GM19463 (cell line): ENCODE data around the gene NDUFA6.
"Not testable (repeated sequence)": the region's sequence is repeated elsewhere in the genome, so short reads cannot be mapped to it uniquely, and the experiment has no call there.

Source experiments
- ATAC-seq: cut with Tn5 transposase; IDR thresholded peaks from one replicate; pipeline ENCODE4 v1.9.1; 2021; ENCODE audit warnings: mild to moderate bottlenecking, moderate library complexity; ENCODE audit not compliant: unreplicated experiment

The NDUFA6 gene

DNA sequence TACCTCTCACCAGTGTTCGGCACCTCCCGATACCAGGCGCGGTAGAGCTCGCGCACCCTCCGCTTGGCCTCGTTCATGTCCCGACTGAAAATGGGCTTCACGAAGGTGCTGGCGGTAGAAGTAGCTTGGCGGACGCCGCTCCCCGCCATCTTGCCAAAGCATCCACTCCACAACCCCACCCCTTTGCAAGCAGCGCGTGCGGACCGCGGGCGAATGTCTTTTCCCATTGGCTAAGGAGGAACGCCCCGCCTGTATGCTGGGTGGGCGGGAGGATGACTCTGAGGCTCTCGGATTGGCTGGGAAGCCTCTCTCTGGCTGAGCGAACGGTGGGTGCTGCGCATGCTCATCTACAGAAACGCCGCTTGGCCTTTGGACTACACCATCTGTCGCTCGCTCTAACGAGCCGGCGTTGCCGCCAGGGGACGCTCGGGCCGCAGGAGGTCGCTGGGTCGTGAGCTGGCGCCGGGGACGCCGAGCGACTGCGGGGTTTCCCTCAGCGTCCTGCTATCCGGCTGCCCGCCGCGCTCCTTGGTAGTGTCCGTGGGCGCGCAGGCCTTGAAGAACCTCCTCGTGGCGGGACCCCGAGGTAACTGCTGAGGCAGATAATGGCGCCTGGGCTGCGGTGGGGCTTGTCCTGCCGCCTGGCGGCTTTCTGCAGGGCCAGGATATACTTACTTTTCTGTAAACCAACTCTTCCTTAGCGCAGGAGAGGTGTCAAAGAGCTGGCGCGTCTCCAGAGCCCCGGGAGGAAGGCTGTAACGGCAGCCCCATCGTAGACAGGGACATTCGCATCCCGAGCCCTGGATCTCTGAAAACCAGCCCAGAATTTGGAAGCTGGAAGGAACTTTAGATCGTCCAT lies at the start of gene NDUFA6:
Gene NDUFA6 (minus strand): TSS at position 177 of the 859 bp plus-strand sequence. CDS start 28 bp downstream, at position 149.
- ATAC-seq = peak; percentile 96

- ATAC-seq = not testable (repeated sequence)
Measured at GRCh38 chr22:42140153-42140552, 49.6 kb upstream of the NDUFA6 start.

GRCh38 chr22:42139508-42139907 lies 48.9 kb upstream of the NDUFA6 start:
- ATAC-seq = not testable (repeated sequence)

GRCh38 chr22:42138972-42139371 lies 48.4 kb upstream of the NDUFA6 start:
- ATAC-seq = no peak

- no peak for ATAC-seq
Measured at GRCh38 chr22:42138122-42138770, 47.7 kb upstream of the NDUFA6 start.

DNA sequence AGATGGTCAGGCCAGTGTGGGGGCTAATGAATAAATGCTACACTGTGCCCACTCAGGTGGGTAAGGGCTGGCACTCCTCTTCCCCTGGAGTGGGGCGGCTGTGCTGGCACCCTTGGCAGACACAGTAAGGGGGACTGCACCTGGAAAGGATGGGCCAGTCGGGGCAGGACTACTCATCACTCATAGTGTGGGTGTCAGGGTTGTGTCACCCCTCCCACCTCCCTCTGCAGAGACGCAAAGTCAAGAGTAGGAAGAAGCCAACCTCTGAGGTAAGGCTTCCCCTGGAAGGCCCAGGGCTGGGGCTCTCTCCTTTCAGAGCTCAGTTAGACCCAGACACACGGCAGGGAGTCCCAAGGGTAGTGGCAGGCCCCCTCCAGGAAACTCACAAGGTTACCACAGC lies 45.1 kb upstream of the NDUFA6 start:
- not testable (repeated sequence) for ATAC-seq

GRCh38 chr22:42134100-42135020 lies 43.8 kb upstream of the NDUFA6 start:
- ATAC-seq = no peak

DNA sequence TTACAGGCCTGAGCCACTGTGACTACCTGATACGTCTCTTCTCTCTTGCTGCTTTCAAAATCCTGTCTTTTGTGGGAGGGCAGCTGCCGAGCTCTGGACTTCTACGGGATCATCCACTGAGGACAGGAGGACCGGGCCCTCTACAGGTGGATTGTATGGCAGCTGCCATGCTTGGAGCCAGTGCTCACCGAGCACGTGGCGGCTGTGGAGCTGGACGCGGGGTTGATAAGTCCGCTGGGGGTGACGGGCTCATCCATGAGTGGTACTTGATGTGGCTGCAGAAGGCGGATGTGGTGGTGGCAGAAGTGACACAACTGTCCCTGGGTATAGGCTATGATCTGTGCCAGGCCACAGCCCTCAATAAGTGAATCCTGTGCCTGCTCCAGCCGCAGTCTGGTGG lies 41.9 kb upstream of the NDUFA6 start:
- ATAC-seq = no peak

DNA sequence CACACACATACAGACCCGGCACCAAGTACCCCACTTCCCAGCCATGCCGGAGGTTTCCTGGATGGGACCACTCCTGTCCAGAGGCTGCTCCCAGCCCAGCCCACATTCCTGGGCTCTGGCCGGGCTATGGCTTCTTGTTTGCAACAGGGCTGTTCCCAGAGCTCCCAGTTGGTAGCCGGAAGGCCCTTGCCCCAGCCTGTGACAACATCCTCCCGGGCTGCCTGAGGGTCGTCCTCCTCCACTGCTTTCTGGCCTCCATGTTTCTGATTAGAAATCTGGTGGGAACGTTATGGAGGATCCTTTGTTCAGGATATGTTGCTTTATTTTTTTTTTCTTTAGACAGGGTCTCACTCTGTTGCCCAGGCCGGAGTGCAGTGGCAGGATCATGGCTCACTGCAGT lies 41.0 kb upstream of the NDUFA6 start:
- no peak for ATAC-seq

- ATAC-seq = not testable (repeated sequence)
Measured at GRCh38 chr22:42130639-42131431, 40.3 kb upstream of the NDUFA6 start, which contains the start of gene CYP2D6. Gene CYP2D6 (minus strand): TSS chr22:42130810. CDS start chr22:42130791, 19 bp downstream.

DNA sequence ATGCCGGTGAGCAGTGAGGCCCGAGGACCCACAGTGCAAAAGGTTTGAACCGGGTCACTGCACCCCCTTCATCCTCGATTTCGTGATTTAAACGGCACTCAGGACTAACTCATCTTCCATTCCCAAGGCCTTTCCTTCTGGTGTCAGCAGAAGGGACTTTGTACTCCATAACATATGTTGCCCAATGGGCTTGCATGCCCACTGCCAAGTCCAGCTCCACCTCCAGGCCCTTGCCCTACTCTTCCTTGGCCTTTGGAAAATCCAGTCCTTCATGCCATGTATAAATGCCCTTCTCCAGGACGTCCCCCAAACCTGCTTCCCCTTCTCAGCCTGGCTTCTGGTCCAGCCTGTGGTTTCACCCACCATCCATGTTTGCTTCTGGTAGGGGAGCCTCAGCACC lies 39.6 kb upstream of the NDUFA6 start:
- not testable (repeated sequence) for ATAC-seq

DNA sequence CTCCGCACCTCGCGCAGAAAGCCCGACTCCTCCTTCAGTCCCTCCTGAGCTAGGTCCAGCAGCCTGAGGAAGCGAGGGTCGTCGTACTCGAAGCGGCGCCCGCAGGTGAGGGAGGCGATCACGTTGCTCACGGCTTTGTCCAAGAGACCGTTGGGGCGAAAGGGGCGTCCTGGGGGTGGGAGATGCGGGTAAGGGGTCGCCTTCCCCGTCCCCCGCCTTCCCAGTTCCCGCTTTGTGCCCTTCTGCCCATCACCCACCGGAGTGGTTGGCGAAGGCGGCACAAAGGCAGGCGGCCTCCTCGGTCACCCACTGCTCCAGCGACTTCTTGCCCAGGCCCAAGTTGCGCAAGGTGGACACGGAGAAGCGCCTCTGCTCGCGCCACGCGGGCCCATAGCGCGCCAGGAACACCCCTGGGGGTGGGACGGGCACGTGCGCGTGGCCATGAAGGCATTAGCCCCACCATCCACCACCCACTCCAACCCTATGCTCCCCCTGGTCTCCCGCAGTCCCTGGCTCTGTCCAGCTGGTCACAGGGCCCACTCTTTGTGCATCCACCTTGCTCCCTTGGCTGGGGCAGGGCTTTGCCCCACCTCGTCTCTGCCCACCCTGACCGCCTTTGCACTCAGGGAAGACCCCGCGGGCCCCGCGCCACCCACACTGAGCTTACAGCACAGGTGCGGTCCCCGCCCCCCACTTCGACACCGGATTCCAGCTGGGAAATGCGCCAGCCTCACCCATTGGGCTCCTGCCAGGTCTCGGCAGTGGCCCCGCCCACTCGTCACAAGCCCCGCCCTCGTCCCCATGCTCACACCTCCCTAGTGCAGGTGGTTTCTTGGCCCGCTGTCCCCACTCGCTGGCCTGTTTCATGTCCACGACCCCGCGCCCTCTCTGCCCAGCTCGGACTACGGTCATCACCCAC lies 38.5 kb upstream of the NDUFA6 start:
- not testable (repeated sequence) for ATAC-seq

GRCh38 chr22:42128007-42128406 lies 37.4 kb upstream of the NDUFA6 start:
- ATAC-seq = not testable (repeated sequence)

DNA sequence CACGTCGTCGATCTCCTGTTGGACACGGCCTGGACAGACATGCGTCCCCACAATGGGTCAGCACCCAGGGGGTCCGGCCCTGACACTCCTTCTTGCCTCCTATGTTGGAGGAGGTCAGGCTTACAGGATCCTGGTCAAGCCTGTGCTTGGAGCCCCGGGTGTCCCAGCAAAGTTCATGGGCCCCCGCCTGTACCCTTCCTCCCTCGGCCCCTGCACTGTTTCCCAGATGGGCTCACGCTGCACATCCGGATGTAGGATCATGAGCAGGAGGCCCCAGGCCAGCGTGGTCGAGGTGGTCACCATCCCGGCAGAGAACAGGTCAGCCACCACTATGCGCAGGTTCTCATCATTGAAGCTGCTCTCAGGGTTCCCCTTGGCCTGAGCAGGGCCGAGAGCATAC lies 37.0 kb upstream of the NDUFA6 start:
- no peak for ATAC-seq

DNA sequence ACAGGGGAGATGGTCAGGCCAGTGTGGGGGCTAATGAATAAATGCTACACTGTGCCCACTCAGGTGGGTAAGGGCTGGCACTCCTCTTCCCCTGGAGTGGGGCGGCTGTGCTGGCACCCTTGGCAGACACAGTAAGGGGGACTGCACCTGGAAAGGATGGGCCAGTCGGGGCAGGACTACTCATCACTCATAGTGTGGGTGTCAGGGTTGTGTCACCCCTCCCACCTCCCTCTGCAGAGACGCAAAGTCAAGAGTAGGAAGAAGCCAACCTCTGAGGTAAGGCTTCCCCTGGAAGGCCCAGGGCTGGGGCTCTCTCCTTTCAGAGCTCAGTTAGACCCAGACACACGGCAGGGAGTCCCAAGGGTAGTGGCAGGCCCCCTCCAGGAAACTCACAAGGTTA lies 33.0 kb upstream of the NDUFA6 start:
- not testable (repeated sequence) for ATAC-seq

DNA sequence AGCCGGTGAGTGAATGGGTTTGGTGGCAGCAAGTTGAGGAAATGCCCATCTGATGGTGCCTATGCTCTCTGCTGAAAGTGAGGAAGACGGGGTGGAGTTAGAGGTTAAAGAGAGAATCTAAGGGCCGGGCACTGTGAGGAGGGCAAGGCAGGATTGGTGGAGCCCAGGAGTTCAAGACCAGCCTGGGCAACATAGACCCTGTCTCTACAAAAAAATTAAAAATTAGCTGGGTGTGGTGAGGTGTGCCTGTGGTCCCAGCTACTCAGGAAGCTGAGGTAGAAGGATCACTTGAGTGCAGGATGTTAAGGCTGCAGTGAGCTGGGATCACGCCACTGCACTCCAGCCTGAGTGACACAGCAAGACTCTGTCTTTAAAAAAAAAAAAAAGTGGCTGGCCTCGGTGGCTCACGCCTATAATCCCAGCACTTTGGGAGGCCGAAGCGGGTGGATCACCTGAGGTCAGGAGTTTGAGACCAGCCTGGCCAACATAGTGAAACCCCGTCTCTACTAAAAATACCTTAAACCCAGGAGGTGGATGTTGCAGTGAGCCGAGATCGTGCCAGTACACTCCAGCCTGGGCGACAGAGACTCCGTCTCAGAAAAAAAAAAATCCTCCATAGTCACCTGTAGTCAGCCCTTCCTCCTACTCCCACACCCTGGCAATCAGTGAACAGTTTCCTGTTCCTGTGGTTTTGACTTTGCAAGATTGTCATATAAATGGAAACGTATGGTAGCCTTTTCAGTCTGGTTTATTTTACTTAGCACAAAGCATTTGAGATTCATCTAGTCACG lies 29.9 kb upstream of the NDUFA6 start:
- not testable (repeated sequence) for ATAC-seq

DNA sequence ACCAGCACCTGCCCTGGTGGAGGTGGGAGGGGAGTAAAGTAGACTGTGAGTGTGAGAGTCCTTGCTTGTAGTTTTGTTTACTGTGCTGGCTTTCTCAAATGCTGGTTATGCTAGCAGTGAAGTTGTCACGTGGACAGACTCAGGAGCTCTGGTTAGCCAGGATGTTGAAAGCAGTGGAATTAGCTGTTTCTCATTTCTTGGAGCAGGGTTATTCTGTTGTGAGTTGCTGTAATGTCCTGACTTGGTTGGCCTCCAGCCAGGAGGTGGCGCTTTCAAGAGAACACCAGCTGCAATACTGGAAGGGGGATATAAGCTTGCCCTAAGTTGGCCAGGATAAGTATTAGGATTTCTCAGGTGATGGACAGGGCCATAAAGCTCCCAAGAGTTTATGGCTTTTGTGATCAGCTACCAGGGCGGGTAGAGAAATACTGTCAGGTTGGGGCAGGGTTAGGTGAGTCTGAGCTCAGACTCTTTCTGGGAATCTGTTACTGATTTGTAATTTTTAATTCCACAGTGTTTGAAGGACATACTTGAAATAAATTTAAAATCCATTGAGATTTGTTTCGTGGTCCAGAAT lies 26.4 kb upstream of the NDUFA6 start:
- no peak for ATAC-seq

DNA sequence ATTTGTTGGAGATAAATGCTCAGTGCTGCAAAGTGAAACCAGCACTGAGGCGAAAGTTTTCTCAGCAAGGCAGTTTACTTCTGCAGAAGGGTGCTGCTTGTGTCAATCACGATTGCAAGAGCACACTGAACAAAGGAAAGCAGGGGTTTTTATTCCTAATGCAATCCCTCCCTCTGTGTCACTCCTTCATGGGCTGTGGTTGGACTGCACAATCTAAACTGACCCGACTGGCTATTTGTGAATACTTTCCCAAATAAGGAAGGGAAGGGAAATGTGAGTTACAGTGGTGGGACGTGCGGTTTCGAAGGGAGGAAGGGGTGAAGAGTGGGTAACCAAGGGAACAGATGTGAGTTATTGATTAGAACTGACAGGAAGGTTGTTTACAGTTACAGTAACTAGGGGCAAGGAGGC lies 24.9 kb upstream of the NDUFA6 start:
- not testable (repeated sequence) for ATAC-seq
